ENCODE measurements around the gene PLCH1.

The PLCH1 gene

GRCh38 chr3:155604126-155604525 is 140.7 kb downstream of the PLCH1 start:
- no peak overlapping the region for H3K27ac ChIP-seq
- H3K36me3 ChIP-seq (replicated peaks), result no peaks in the 10 kb centered on the region
- DNase-seq, result no peak
- in situ Hi-C loops (cut with HindIII; ENCODE audit: low pct_ligation_motif_present, low sequenced_read_pairs), result no loop called here
- no peak for TF ChIP-seq CTCF (IDR thresholded peaks at IDR 0.05; ENCODE audit: low read depth, low read length, missing control alignments)
- H3K27me3 ChIP-seq (replicated peaks), result no peaks in the 10 kb centered on the region
- H3K4me3 ChIP-seq (ENCODE audit: low read depth, low read length), result no peak overlapping the region

GRCh38 chr3:155603302-155603701 is 141.6 kb downstream of the PLCH1 start:
- Histone ChIP-seq H3K27ac (no peak overlapping the region), H3K4me3 (ENCODE audit: low read depth, low read length) (no peak overlapping the region), H3K36me3 (replicated peaks) (no peaks in the 10 kb centered on the region), H3K27me3 (replicated peaks) (no peaks in the 10 kb centered on the region)
- in situ Hi-C loops (cut with HindIII; ENCODE audit: low pct_ligation_motif_present, low sequenced_read_pairs), result no loop called here
- no peak for TF ChIP-seq CTCF (IDR thresholded peaks at IDR 0.05; ENCODE audit: low read depth, low read length, missing control alignments)
- no peak for DNase-seq

- no peak for DNase-seq
- H3K4me3 ChIP-seq (ENCODE audit: low read depth, low read length), result no peak overlapping the region
- in situ Hi-C loops (cut with HindIII; ENCODE audit: low pct_ligation_motif_present, low sequenced_read_pairs), result no loop called here
- no peaks in the 10 kb centered on the region for H3K36me3 ChIP-seq (replicated peaks)
- no peak for TF ChIP-seq CTCF (IDR thresholded peaks at IDR 0.05; ENCODE audit: low read depth, low read length, missing control alignments)
- no peaks in the 10 kb centered on the region for H3K27me3 ChIP-seq (replicated peaks)
- H3K27ac ChIP-seq, result no peak overlapping the region
Observed at GRCh38 chr3:155602307-155602706, 142.6 kb downstream of the PLCH1 start.

- TF ChIP-seq CTCF (IDR thresholded peaks at IDR 0.05; ENCODE audit: low read depth, low read length, missing control alignments), result no peak
- Histone ChIP-seq H3K27ac (no peak overlapping the region), H3K4me3 (ENCODE audit: low read depth, low read length) (no peak overlapping the region), H3K36me3 (replicated peaks) (no peaks in the 10 kb centered on the region), H3K27me3 (replicated peaks) (no peaks in the 10 kb centered on the region)
- no peak for DNase-seq
- in situ Hi-C loops (cut with HindIII; ENCODE audit: low pct_ligation_motif_present, low sequenced_read_pairs), result no loop called here
Observed at GRCh38 chr3:155598671-155599070, 146.2 kb downstream of the PLCH1 start.

GRCh38 chr3:155596615-155597014 is 148.3 kb downstream of the PLCH1 start:
- no peak for TF ChIP-seq CTCF (IDR thresholded peaks at IDR 0.05; ENCODE audit: low read depth, low read length, missing control alignments)
- Histone ChIP-seq H3K27ac (no peak overlapping the region), H3K36me3 (replicated peaks) (no peaks in the 10 kb centered on the region), H3K27me3 (replicated peaks) (no peaks in the 10 kb centered on the region), H3K4me3 (ENCODE audit: low read depth, low read length) (no peak overlapping the region)
- no peak for DNase-seq
- in situ Hi-C loops (cut with HindIII; ENCODE audit: low pct_ligation_motif_present, low sequenced_read_pairs), result no loop called here

GRCh38 chr3:155595371-155595770 is 149.5 kb downstream of the PLCH1 start:
- H3K27ac ChIP-seq, result no peak overlapping the region
- H3K36me3 ChIP-seq (replicated peaks), result no peaks in the 10 kb centered on the region
- in situ Hi-C loops (cut with HindIII; ENCODE audit: low pct_ligation_motif_present, low sequenced_read_pairs), result no loop called here
- H3K27me3 ChIP-seq (replicated peaks), result no peaks in the 10 kb centered on the region
- no peak overlapping the region for H3K4me3 ChIP-seq (ENCODE audit: low read depth, low read length)
- no peak for TF ChIP-seq CTCF (IDR thresholded peaks at IDR 0.05; ENCODE audit: low read depth, low read length, missing control alignments)
- DNase-seq, result no peak

Measured in brain microvascular endothelial cell (primary cell).